ENCODE measurements around the gene COMMD9. TPM values are rescaled to one million over a fixed set of nuclear protein-coding genes. Genes with fewer than 3 reads are reported as not detected.

Gene COMMD9
- total RNA-seq, 1 donor from 2014 or later: 39.7 TPM

GRCh38 chr11:36222831-36223635 is 66.2 kb downstream of the COMMD9 start:
- Mint-ChIP-seq H3K4me3 (no peak overlapping the region), H3K27me3 (ENCODE audit: insufficient read depth) (no peaks in the 10 kb centered on the region), H3K9me3 (peaks cover 15% of the 10 kb centered on the region), H3K4me1 (ENCODE audit: low read depth) (no peaks in the 10 kb centered on the region), H3K27ac (no peak overlapping the region), H3K36me3 (ENCODE audit: low read depth) (no peaks in the 10 kb centered on the region)
- no peak for DNase-seq (ENCODE audit: low spot score)
- intact Hi-C loops (cut with micrococcal nuclease): no loop called here

Other genes starting within 250 kb of the COMMD9 start
- gene PRR5L, start 6.9 kb upstream of the COMMD9 start, total RNA-seq: 56.6 and 64.0 TPM in 2 replicates
- gene TRAF6, start 220.8 kb upstream of the COMMD9 start, total RNA-seq: 10.5 and 11.1 TPM in 2 replicates

Measured in activated T-helper 1 cell treated with anti-CD3 and anti-CD28 coated beads, Interleukin-12 subunit alpha, Interleukin-12 subunit beta, Interleukin-2, Interleukin-4 antibody, amounts not matched to agents 30 ng/mL and 10 ng/mL and 1 ng/mL, durations not matched to agents 14 hours and 24 hours and 36 hours (primary cell).